ENCODE data around the gene DNMT3A. TPM values are rescaled to one million over a fixed set of nuclear protein-coding genes. Genes with fewer than 3 reads are reported as not detected.

Gene DNMT3A
- total and polyA plus RNA-seq, 2 experiments from 2014 or later = 2.5 to 18.4 TPM

- Histone ChIP-seq H3K4me2 (ENCODE audit: unreplicated experiment) (no peak overlapping the region), H2AFZ (no peak overlapping the region), H3K9me2 (ENCODE audit: insufficient read depth) (no peaks in the 10 kb centered on the region), H3K4me1 (ENCODE audit: insufficient read depth) (no peaks in the 10 kb centered on the region), H3K9ac (no peak overlapping the region), H4K20me1 (ENCODE audit: insufficient read depth) (no peaks in the 10 kb centered on the region), H3K4me3 (no peak overlapping the region), H3K9me3 (ENCODE audit: low read depth) (no peaks in the 10 kb centered on the region), H3K27me3 (replicated peaks; ENCODE audit: insufficient read depth) (no peaks in the 10 kb centered on the region), H3K27ac (no peak overlapping the region), H3F3A (ENCODE audit: insufficient read depth) (no peaks in the 10 kb centered on the region), H3K79me2 (ENCODE audit: insufficient read depth) (no peaks in the 10 kb centered on the region), H3K36me3 (ENCODE audit: low read depth) (no peaks in the 10 kb centered on the region; the same call in 1 of the 2 replicates)
- DNase-seq = no peak
- 94 to 96% methylated on average over 14 of the region's 14 CpGs for WGBS, 2 experiments (ENCODE audit: low coverage in 1 of 2, low lambda C conversion rate in 2 of 2, missing lambda C conversion rate in 2 of 2)
- TF ChIP-seq EZH2phosphoT487 (IDR thresholded peaks at IDR 0.05; ENCODE audit: insufficient read depth, low read depth) (no peak), EZH2 (IDR thresholded peaks at IDR 0.05; ENCODE audit: insufficient read depth, poor library complexity, severe bottlenecking) (no peak)
- in situ Hi-C loops (cut with MboI) = no loop called here
Observed at GRCh38 chr2:25246001-25246400, 95.7 kb downstream of the DNMT3A start.

GRCh38 chr2:25245141-25245540 lies 96.6 kb downstream of the DNMT3A start:
- DNase-seq = no peak
- Histone ChIP-seq H3K27me3 (replicated peaks; ENCODE audit: insufficient read depth) (no peaks in the 10 kb centered on the region), H3K4me1 (ENCODE audit: insufficient read depth) (no peaks in the 10 kb centered on the region), H3K9me3 (ENCODE audit: low read depth) (no peaks in the 10 kb centered on the region), H3F3A (ENCODE audit: insufficient read depth) (no peaks in the 10 kb centered on the region), H3K27ac (no peak overlapping the region), H3K9me2 (ENCODE audit: insufficient read depth) (no peaks in the 10 kb centered on the region), H3K9ac (no peak overlapping the region), H3K79me2 (ENCODE audit: insufficient read depth) (no peaks in the 10 kb centered on the region), H4K20me1 (ENCODE audit: insufficient read depth) (no peaks in the 10 kb centered on the region), H3K36me3 (ENCODE audit: low read depth) (no peaks in the 10 kb centered on the region; the same call in 1 of the 2 replicates), H3K4me2 (ENCODE audit: unreplicated experiment) (no peak overlapping the region), H2AFZ (no peak overlapping the region), H3K4me3 (no peak overlapping the region)
- no peak for TF ChIP-seq EZH2phosphoT487 (IDR thresholded peaks at IDR 0.05; ENCODE audit: insufficient read depth, low read depth)
- no peak for TF ChIP-seq EZH2 (IDR thresholded peaks at IDR 0.05; ENCODE audit: insufficient read depth, poor library complexity, severe bottlenecking)
- 77 to 82% methylated on average over 14 of the region's 14 CpGs for WGBS, 2 experiments (ENCODE audit: low coverage in 1 of 2, low lambda C conversion rate in 2 of 2, missing lambda C conversion rate in 2 of 2)
- in situ Hi-C loops (cut with MboI) = no loop called here

- Histone ChIP-seq H3K9me2 (ENCODE audit: insufficient read depth) (no peaks in the 10 kb centered on the region), H3K4me3 (no peak overlapping the region), H3K27ac (no peak overlapping the region), H2AFZ (no peak overlapping the region), H3K36me3 (ENCODE audit: low read depth) (no peaks in the 10 kb centered on the region; the same call in 1 of the 2 replicates), H3F3A (ENCODE audit: insufficient read depth) (no peaks in the 10 kb centered on the region), H3K27me3 (replicated peaks; ENCODE audit: insufficient read depth) (no peaks in the 10 kb centered on the region), H4K20me1 (ENCODE audit: insufficient read depth) (no peaks in the 10 kb centered on the region), H3K9me3 (ENCODE audit: low read depth) (no peaks in the 10 kb centered on the region), H3K79me2 (ENCODE audit: insufficient read depth) (no peaks in the 10 kb centered on the region), H3K4me2 (ENCODE audit: unreplicated experiment) (no peak overlapping the region), H3K9ac (no peak overlapping the region), H3K4me1 (ENCODE audit: insufficient read depth) (no peaks in the 10 kb centered on the region)
- WGBS, 2 experiments (ENCODE audit: low coverage in 1 of 2, low lambda C conversion rate in 2 of 2, missing lambda C conversion rate in 2 of 2) = 94% methylated on average over 17 of the region's 17 CpGs
- TF ChIP-seq EZH2 (IDR thresholded peaks at IDR 0.05; ENCODE audit: insufficient read depth, poor library complexity, severe bottlenecking) = no peak
- TF ChIP-seq EZH2phosphoT487 (IDR thresholded peaks at IDR 0.05; ENCODE audit: insufficient read depth, low read depth) = no peak
- in situ Hi-C loops (cut with MboI) = no loop called here
- DNase-seq = no peak
Observed at GRCh38 chr2:25243995-25244394, 97.7 kb downstream of the DNMT3A start.

GRCh38 chr2:25241452-25241851 lies 100.3 kb downstream of the DNMT3A start:
- WGBS, 2 experiments (ENCODE audit: low coverage in 1 of 2, low lambda C conversion rate in 2 of 2, missing lambda C conversion rate in 2 of 2) = 96 to 97% methylated on average over 13 of the region's 13 CpGs
- TF ChIP-seq EZH2phosphoT487 (IDR thresholded peaks at IDR 0.05; ENCODE audit: insufficient read depth, low read depth) = no peak
- TF ChIP-seq EZH2 (IDR thresholded peaks at IDR 0.05; ENCODE audit: insufficient read depth, poor library complexity, severe bottlenecking) = no peak
- H3K4me1 ChIP-seq (ENCODE audit: insufficient read depth) = no peaks in the 10 kb centered on the region

GRCh38 chr2:25240636-25241035 lies 101.1 kb downstream of the DNMT3A start:
- 76% methylated on average over 9 of the region's 9 CpGs for WGBS, 2 experiments (ENCODE audit: low coverage in 1 of 2, low lambda C conversion rate in 2 of 2, missing lambda C conversion rate in 2 of 2)

More at GRCh38 chr2:25241452-25241851, 100.3 kb downstream of the DNMT3A start:
- Histone ChIP-seq H3K9me2 (ENCODE audit: insufficient read depth) (no peaks in the 10 kb centered on the region), H3K27me3 (replicated peaks; ENCODE audit: insufficient read depth) (no peaks in the 10 kb centered on the region), H3K9ac (no peak overlapping the region), H3K9me3 (ENCODE audit: low read depth) (no peaks in the 10 kb centered on the region), H4K20me1 (ENCODE audit: insufficient read depth) (no peaks in the 10 kb centered on the region), H3K36me3 (ENCODE audit: low read depth) (no peaks in the 10 kb centered on the region; the same call in 1 of the 2 replicates), H2AFZ (no peak overlapping the region), H3K79me2 (ENCODE audit: insufficient read depth) (no peaks in the 10 kb centered on the region), H3K4me2 (ENCODE audit: unreplicated experiment) (no peak overlapping the region), H3K4me3 (no peak overlapping the region), H3K27ac (no peak overlapping the region), H3F3A (ENCODE audit: insufficient read depth) (no peaks in the 10 kb centered on the region)
- no peak for DNase-seq
- in situ Hi-C loops (cut with MboI) = no loop called here

More at GRCh38 chr2:25240636-25241035, 101.1 kb downstream of the DNMT3A start:
- in situ Hi-C loops (cut with MboI) = no loop called here
- no peaks in the 10 kb centered on the region for H4K20me1 ChIP-seq (ENCODE audit: insufficient read depth)
- H3F3A ChIP-seq (ENCODE audit: insufficient read depth) = no peaks in the 10 kb centered on the region
- H3K27ac ChIP-seq = no peak overlapping the region
- no peaks in the 10 kb centered on the region for H3K9me3 ChIP-seq (ENCODE audit: low read depth)
- no peak overlapping the region for H3K4me2 ChIP-seq (ENCODE audit: unreplicated experiment)
- DNase-seq = no peak
- H3K4me1 ChIP-seq (ENCODE audit: insufficient read depth) = no peaks in the 10 kb centered on the region
- no peaks in the 10 kb centered on the region for H3K27me3 ChIP-seq (replicated peaks; ENCODE audit: insufficient read depth)
- H3K9me2 ChIP-seq (ENCODE audit: insufficient read depth) = no peaks in the 10 kb centered on the region
- no peaks in the 10 kb centered on the region; the same call in 1 of the 2 replicates for H3K36me3 ChIP-seq (ENCODE audit: low read depth)
- H3K9ac ChIP-seq = no peak overlapping the region
- no peak overlapping the region for H2AFZ ChIP-seq
- H3K4me3 ChIP-seq = no peak overlapping the region
- no peak for TF ChIP-seq EZH2phosphoT487 (IDR thresholded peaks at IDR 0.05; ENCODE audit: insufficient read depth, low read depth)
- TF ChIP-seq EZH2 (IDR thresholded peaks at IDR 0.05; ENCODE audit: insufficient read depth, poor library complexity, severe bottlenecking) = no peak
- H3K79me2 ChIP-seq (ENCODE audit: insufficient read depth) = no peaks in the 10 kb centered on the region
